HS-27A (cell line): ENCODE data around the gene TSPYL4.

Experiments
- DNase-seq: peaks from one replicate; pipeline ENCODE4 v3.0.0-alpha.2; 2012; ENCODE audit warnings: low read depth, missing footprints

Gene TSPYL4

DNA sequence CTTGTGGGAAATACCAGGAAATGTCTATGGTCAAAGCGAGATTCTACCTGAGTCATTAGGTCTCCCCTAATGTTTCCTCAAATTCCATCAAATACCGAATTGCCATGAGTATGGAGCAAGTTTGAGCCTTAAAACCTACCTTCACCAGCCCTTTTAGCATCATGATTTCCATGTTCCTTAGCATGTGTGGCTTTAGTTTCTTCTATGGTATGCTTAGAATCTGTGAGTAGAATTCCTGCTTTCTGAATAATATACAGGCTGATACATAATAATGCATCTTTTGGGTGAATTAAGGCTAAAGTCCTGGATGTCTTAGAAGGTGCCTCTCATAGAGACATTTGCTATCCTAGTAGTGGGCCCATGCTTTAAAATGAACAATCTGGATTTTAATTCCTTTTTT lies 32.0 kb downstream of the TSPYL4 start:
- no peak for DNase-seq

DNA sequence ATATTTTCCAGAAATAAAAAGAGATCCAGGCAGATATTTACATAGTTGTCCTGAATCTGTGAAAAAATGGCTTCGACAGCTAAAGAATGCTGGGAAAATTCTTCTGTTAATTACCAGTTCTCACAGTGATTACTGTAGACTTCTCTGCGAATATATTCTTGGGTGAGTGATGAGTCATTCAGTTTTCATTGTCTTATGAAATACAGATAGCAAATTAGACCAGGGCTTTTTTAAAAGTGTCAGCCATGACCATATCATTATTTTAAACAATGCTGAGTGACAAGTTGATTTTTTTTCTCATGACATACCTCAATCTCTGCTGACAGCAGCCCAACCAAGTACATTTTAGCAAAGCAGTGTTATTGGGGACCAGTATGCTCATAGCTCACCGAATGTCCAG lies 32.8 kb downstream of the TSPYL4 start:
- DNase-seq: no peak

DNA sequence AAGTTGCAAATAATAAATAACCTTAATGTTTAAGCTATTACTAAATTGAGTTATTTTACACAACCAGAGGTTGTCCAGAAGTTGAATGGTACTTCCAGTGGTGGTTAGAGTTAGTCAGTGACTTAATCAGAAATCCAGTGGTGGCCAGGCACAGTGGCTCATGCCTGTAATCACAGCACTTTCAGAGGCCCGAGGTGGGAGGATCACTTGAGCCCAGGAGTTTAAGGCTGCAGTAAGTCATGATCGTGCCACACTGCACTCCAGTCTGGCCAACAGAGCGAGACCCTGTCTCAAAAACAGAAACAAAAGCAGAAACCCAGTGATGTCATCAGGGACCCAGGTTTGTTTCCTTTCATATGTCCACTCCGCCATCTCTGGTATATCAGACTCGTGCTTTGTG lies 35.0 kb downstream of the TSPYL4 start:
- no peak for DNase-seq

DNA sequence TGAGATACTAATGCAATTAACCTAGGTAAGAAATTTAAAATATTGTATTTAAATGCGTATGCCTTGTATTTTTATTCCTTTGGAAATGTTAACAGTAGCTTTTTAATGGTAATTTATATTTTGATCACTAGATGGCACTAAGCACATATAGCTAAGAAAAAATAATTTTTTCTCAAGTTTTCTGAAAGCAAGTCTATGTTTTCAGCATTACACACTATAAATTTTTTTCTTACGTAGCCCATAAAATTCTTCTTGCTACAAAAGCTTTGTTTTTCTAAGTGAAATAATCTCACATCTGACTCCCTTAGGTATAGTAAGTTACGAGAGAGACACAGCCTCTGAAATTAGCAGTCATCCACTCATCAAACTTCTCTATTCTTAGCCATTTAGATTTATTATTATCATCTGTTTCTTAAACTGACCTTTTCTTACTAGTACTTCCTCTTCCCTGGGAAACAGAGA lies 35.7 kb downstream of the TSPYL4 start:
- DNase-seq: no peak

DNA sequence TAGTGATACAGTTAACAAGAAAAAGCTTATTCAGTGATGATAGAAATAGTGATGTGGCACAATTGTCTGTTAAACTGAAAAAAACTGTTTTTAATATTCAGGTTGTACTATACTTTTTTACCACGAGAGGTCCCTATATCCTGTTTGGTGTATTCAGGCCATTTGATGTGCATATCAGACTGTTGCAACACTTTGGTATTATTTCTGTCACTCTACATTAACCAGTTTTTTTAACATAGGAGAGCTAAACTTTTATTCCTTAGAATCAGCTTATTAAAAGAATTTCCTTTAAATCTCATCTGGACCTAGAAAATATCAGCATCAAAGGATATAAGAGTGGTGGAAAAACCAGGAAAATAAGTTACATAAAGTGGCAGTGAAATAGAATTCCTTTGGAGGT lies 36.8 kb downstream of the TSPYL4 start:
- peak; percentile 39 for DNase-seq

DNA sequence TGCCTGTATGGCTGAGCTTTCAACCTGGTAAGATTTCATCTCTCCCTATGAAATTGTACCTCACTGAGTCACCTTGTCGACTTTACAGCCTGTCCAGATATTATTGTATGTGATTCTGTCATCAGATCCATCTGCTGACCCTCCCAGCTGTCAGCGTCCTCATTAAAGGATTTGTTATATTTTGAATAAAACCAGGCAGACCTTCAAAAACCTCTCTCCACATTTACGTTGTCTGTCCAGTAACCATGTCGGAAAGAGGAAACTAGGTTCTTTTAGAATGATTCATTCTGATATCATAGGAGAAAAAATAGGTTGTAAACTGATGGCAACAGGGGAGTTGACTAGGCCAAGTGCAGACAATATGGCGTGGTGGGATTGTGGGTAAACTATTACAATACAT lies 38.5 kb downstream of the TSPYL4 start:
- DNase-seq: no peak

DNA sequence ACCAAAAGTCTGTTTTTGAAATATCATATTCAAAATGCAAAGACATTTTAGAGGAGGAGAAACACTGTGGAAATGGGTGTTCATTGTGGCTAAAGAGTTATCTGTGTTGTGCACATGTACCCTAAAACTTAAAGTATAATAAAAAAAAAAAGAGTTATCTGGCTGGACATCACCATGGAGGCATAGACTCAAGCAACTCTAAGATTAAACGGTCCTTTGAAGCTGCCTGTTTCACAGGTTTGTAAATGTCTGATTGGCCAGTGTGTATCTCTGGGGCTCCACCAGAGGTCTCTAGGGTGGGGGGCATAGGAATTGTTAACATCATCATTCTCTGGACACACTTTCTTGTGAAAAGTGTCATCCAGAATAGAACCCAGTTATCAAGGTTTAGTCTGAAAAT lies 39.2 kb downstream of the TSPYL4 start:
- no peak for DNase-seq

DNA sequence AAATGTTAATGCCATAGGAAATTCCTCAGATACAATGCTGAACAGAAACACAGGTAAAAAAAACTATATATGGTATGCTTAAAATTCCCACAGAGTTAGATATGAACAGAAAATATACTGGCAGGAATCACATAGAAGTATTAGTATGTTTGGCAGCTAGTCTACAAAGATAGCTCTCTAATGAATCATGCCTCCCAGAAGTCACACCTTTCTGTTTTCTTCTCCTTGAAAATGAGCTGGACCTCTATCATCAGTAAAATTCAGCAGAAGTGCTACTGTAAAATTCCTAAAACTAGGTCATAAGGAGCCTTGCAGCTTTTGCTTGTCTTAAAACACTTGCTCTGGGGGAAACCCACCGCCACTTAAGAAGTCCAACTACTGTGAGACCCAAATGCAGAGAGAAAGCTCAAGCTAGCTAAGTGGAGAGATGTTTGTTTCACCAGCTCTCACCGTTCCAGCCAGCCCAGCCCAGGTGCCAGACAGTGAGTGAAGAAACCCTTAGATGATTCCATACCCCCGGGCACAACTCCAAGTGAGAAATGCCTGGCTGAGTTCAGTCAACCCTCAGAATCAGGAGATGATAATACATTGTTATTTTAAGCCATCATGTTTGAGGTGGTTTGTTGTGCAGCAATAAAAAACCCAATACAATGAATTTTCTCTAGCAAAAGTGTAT lies 43.0 kb downstream of the TSPYL4 start:
- DNase-seq: no peak

DNA sequence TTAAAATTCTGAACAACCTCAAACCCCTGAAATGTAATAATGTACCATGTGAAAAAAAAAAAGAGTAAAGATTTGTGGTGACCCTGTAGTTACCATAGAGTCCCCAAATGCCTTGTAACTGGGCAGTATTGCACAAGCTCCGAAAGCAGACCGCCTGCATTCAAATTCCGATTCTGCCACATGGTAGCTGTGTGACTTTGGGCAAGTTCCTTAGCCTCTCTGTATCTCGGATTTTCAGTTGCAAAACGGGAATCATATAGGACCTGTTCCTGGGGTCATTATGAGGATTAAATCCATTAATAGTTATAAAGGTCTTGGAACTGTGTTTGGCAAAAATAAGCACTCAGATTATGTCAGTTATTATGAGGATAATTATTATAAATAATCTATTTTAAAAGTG lies 43.6 kb downstream of the TSPYL4 start:
- no peak for DNase-seq

DNA sequence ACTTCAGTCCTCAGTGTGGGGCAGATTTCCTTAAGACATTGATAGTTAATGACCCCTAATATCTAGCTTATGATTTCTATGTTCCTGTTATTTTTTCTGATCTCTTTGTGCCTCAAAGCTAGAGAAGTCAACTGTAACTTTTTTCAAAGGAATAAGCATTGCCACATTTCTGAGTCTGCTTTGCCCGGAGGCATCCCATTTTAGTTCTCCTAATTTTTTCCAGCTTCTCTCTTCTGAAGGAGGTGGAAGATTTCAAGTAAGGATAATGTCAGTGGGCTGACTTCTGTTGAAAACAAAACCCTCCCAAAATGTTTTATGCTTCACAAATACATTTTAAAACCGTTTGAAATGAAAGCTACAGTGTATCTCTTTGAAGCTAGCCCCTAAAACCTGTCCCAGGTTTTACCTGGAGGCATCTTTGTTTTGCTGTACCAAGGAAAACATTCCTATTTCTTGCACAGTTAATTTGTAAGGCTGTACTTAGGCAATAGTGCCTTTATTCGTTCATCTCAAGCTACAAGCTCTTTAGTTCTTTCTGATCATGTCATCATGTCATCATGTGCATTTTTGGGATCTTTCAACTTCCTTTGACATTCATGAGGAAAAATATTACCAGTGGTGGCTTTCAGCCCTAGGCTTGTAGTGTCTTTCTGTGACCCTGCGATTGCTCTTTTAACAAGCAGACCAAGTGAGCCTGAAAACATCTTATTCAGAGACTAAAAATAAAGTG lies 45.7 kb downstream of the TSPYL4 start:
- no peak for DNase-seq

DNA sequence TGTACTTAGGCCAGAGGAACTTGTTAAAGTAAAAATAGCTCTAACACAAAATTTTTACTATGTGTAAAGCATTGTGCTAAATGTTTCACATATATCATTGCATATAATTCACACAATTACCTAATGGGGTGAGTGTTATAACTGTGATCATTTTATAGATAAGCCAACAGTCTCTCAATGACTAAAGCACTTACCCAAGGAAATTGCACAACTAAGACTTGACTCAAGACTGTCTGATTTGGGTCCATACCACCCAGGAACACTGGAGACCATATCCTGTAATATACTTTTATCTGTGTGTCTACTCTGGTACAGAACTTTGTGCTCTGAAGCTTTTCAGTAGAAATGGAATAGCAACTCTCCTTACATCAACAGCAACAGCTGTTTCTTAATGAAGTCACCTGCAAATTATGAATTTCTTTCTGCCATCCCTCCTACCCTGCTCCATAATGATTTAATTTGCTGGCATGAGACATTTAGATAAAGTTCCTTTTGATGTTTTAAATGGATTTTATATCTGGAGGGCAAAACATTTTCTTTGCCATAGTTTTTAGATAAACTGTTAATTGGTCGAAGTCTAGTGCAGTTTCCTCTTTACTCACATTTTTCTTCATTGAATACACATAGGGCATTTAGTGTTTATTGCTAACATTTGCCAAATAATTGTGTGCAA lies 47.5 kb downstream of the TSPYL4 start:
- DNase-seq: no peak

DNA sequence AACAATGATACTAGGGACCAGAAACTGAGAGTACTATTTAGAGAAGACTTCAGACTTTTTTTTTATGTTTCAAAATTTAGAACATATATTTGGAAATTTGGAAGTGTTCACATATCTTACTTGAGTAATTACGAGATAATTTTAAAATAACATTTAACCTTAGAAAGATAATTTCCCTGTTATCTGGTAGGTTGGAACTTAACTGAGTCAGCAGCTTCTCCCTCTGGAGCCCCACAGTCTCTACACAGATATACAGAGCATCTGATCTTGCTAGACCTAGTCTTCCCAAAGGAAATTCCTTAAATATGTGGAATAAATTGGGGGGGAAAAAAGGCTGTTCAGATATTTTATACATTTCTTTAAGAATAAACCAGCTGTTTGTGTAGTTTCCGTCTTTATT lies 48.6 kb downstream of the TSPYL4 start:
- DNase-seq: no peak

DNA sequence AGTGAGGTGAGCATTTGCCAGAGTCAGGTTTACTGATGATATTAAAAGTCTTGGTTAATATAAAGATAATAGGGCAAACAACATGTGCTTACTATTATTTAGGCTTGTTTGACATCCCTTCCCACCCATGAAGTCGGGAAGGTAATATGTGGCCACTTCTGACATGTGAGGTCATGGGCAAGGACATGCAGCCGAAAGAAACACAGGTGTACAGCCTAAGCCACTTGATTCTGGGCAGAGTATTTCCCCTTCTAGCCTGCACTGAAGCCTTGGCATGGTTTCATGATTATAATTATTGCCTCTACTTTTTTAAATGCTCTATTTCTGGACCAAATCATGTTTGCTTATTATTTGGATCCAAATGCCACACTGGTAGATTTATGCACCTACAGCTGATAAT lies 52.3 kb downstream of the TSPYL4 start:
- DNase-seq: no peak

DNA sequence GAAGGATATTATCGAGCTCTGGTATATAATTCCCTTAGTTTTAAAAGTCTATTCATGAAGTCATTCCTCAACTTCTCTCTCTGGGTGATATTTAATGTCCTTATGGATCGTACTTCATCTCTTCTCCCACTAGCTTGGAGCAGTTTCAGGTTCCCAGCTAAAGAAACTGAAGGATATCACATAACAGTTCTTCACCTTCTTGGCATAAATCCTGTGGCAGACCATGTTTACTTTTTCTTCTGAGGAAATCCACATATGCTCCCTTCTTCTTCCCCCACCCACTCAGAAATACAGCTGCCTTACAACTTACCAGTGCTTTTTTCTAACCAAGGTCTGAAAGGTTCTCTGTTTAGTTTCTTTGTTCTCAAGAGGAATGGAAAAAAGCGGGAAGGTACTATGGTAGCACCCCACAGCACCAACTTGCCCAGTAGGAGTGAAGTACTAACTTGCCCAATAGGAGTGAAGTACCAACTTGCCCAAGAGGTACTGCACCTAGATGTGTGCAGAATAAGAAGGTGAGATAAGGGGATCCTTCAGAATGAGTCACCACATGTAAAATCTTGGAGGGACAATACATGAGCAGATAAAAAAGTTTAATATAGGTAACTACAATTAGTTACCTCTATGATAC lies 53.1 kb downstream of the TSPYL4 start:
- no peak for DNase-seq
